GM12801 (cell line): ENCODE data around the gene R3HCC1L.

Source experiments
- TF ChIP-seq, protein P1 (sequence below): IDR thresholded peaks from one replicate; pipeline ENCODE4 v1.5.1; 2011; ENCODE audit warnings: control low read depth; ENCODE audit not compliant: insufficient read length; ENCODE audit errors: extremely low read depth

Gene R3HCC1L

DNA sequence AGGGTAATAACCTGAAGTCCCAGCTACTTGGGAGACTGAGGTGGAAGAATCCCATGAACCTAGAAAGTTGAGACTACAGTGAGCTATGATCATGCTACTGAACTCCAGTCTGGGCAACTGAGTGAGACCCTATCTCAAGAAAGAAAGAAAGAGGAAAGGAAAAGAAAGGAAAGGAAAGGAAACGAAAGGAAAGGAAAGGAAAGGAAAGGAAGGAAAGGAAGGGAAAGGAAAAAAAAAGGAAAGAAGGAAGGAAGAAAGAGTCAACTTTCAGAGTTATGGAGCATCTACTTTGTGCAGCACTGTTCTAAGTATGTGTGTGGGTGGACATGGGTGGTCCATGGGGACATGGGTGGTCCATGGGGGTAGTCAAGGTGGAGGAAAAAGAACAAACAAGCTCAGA lies 24.1 kb upstream of the R3HCC1L start:
- TF ChIP-seq, protein P1, sequence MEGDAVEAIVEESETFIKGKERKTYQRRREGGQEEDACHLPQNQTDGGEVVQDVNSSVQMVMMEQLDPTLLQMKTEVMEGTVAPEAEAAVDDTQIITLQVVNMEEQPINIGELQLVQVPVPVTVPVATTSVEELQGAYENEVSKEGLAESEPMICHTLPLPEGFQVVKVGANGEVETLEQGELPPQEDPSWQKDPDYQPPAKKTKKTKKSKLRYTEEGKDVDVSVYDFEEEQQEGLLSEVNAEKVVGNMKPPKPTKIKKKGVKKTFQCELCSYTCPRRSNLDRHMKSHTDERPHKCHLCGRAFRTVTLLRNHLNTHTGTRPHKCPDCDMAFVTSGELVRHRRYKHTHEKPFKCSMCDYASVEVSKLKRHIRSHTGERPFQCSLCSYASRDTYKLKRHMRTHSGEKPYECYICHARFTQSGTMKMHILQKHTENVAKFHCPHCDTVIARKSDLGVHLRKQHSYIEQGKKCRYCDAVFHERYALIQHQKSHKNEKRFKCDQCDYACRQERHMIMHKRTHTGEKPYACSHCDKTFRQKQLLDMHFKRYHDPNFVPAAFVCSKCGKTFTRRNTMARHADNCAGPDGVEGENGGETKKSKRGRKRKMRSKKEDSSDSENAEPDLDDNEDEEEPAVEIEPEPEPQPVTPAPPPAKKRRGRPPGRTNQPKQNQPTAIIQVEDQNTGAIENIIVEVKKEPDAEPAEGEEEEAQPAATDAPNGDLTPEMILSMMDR, result no peak

- TF ChIP-seq, protein P1, result no peak
Observed at GRCh38 chr10:98115031-98115787, 19.2 kb upstream of the R3HCC1L start.

DNA sequence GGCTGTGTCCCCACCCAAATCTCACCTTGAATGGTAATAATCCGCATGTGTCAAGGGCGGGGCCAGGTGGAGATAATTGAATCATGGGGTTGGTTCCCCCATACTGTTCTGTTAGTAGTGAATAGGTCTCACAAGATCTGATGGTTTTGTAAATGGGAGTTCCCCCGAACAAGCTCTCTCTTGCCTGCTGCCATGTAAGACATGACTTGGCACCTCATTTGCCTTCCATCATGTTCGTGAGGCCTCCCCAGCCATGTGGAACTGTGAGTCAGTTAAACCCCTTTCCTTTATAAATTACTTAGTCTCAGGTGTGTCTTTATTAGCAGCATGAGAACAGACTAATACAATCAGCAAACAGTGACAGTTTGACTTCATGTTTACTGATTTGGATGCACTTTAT lies 14.6 kb upstream of the R3HCC1L start:
- TF ChIP-seq, protein P1, result no peak

GRCh38 chr10:98125940-98126631 lies 8.4 kb upstream of the R3HCC1L start:
- TF ChIP-seq, protein P1, result no peak

DNA sequence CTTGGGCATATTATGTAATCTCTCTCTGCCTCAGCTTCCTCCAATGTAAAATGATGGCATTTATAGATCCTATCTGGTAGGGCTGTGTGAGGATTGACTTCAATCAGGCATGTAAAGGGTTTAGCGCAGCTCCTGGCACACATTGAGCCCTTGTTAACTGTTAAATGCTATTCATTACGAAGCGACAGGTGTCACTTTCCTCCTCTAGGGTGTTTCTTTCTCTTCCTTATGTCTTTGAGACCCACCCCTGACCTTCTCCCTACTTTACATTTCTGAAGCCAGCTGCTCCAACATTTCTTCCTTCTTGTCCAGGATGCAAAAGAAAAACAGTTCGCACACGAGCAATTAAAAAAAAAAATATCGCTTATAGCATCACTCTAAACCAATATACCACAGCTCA lies 5.7 kb upstream of the R3HCC1L start:
- TF ChIP-seq, protein P1, result no peak

GRCh38 chr10:98131619-98132018 lies 2.8 kb upstream of the R3HCC1L start:
- TF ChIP-seq, protein P1, result no peak

DNA sequence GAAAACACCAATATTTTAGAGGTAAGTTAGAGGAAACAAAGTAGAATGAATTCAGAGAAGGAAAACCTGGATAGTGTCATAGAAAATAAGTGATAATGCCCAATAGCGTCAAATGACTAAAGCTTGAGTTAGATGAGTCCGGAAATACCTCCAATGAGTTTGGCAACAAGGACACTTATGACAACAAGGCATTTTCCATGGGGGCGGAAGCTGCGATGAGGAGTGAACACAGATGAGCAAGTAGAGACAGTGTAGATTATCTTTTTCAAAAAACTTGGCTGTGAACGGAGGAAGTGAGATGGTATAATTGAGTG lies 383 bp upstream of the R3HCC1L start:
- TF ChIP-seq, protein P1, result no peak
